Osteocyte (in vitro differentiated cells): ENCODE measurements around the gene THBD. TPM values are rescaled to one million over a fixed set of nuclear protein-coding genes. Genes with fewer than 3 reads are reported as not detected.

Source experiments
- DNase-seq: peaks from one replicate; pipeline ENCODE4 v3.0.0; 2021; ENCODE audit warnings: mixed read lengths; ENCODE audit not compliant: unreplicated experiment; ENCODE audit errors: extremely low spot score
- H3K27ac Mint-ChIP-seq: one replicate; pipeline ENCODE4 v1.8.0; 2021; ENCODE audit warnings: mild to moderate bottlenecking, mixed read lengths; ENCODE audit not compliant: unreplicated experiment
- H3K27me3 Mint-ChIP-seq: one replicate; pipeline ENCODE4 v1.8.0; 2021; ENCODE audit warnings: mixed read lengths; ENCODE audit not compliant: unreplicated experiment
- H3K36me3 Mint-ChIP-seq: one replicate; pipeline ENCODE4 v1.8.0; 2021; ENCODE audit warnings: mixed read lengths; ENCODE audit not compliant: unreplicated experiment
- H3K4me1 Mint-ChIP-seq: one replicate; pipeline ENCODE4 v1.8.0; 2021; ENCODE audit warnings: mixed read lengths; ENCODE audit not compliant: unreplicated experiment
- H3K4me3 Mint-ChIP-seq: one replicate; pipeline ENCODE4 v1.8.0; 2021; ENCODE audit warnings: mild to moderate bottlenecking, moderate library complexity, mixed read lengths; ENCODE audit not compliant: unreplicated experiment
- H3K9me3 Mint-ChIP-seq: one replicate; pipeline ENCODE4 v1.8.0; 2021; ENCODE audit warnings: mixed read lengths; ENCODE audit not compliant: unreplicated experiment
- CTCF ChIP-seq: fragments of 200-600 bp; sonication (generic); IDR thresholded peaks from 2 replicates; pipeline ENCODE4 v1.5.0; 2021; ENCODE audit warnings: antibody characterized with exemption, mild to moderate bottlenecking, moderate library complexity
- total RNA-seq: library from RNA; stranded (reverse); gene quantifications from 2 replicates; pipeline ENCODE4 v1.2.1, GENCODE V29; 2021

Gene THBD
- total RNA-seq, 1 donor from 2014 or later, result 66.3 TPM

DNA sequence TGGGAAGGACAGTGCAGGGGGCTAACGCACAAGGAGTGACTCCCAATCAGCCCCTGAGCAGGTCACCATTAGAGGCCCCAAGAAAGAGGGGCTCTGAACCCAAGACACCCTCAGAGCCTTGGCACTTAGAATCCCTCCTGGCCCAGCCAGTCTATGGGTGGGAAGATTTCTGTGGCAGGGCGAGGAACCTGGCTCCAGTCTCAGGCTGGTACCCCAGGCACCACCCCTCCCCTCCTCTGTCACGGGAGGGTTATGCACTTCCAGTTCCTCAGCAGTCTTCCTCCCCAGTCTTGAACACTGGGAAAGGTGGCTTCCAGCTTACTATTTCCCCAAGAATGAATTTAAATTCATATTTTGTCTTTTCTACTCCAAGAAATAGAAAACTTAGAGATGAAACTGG, 42.0 kb downstream of the THBD start:
- Mint-ChIP-seq H3K27ac (no peak overlapping the region), H3K4me3 (no peak overlapping the region), H3K36me3 (no peaks in the 10 kb centered on the region), H3K9me3 (no peaks in the 10 kb centered on the region), H3K4me1 (peaks cover 13% of the 10 kb centered on the region), H3K27me3 (no peaks in the 10 kb centered on the region)
- no peak for DNase-seq
- TF ChIP-seq CTCF, result no peak

DNA sequence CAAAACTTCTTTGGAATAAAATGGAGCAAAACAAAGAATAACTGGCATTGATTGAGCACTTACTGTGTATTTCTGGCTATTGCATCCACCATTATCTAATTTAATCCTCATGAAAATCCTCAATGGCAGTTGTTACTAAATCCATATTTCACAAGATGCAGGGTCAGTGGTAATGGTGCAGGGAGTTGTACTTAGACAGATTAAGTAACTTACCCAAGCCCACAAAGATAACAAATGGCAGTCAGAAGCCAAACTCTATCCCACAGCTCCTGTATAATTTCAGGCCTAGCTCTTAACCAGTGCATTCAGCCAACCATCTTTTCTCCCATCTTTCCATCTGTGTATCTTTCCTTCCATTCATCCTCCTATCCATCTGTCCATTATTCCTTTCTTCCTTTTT, 43.7 kb downstream of the THBD start:
- Mint-ChIP-seq H3K4me1 (peaks cover 13% of the 10 kb centered on the region), H3K36me3 (peaks cover 1% of the 10 kb centered on the region), H3K4me3 (no peak overlapping the region), H3K27ac (no peak overlapping the region), H3K9me3 (no peaks in the 10 kb centered on the region), H3K27me3 (no peaks in the 10 kb centered on the region)
- no peak for DNase-seq
- TF ChIP-seq CTCF, result no peak

DNA sequence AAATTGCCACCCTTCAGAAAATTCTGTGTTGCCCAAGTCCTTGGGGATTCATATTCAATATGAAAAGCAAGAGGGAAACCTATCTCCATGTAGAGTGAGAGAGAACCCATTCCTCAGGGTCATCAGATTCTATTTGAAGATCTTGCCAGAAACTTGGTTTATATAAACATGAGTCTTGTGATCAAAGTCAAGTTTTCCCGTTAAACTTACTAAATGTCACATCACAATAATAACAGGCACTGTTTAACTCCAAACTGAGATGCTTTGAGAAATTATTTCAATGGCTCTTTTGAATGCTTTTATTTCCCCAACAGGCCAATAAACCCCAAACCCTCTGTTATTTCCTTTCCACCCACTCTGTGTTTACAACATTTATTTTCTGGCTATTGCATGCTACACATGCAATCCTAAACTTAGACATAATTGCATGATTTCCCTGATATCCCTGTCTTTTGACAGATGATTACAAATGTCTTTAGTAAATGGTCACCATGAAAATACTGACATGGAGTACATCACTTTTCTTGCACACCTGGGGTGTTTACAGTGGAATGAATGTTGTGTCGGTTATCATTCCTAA, 45.5 kb downstream of the THBD start:
- Mint-ChIP-seq H3K27ac (no peak overlapping the region), H3K9me3 (no peaks in the 10 kb centered on the region), H3K27me3 (no peaks in the 10 kb centered on the region), H3K4me1 (peaks cover 11% of the 10 kb centered on the region), H3K36me3 (peaks cover 1% of the 10 kb centered on the region), H3K4me3 (no peak overlapping the region)
- no peak for DNase-seq
- no peak for TF ChIP-seq CTCF

DNA sequence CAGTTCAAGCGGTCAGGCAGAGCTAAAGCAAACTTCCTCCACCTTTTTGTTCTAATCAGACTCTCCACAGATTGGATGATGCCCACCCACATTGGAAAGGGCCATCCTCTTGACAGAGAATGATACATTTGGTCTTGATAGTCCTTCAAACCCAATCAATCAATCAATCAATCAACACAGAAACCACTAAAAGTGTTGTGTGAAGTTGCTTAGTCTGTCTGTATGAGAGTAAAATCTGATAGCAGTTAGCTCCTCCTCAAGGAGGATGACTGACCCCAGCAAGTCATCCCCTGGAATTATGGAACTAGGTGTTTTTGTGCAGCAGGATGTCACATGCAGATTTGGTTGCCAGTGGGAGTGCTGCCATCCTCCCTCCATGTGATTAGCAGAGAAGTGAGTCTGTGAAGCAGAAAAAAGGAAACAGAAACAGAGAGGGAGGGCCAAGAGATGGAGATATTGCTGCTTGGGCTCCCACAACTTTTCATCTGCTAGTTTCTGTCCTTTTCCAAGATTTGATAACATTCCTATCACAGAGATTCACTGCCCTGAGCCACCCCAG, 46.3 kb downstream of the THBD start:
- Mint-ChIP-seq H3K4me1 (peaks cover 8% of the 10 kb centered on the region), H3K4me3 (no peak overlapping the region), H3K27me3 (no peaks in the 10 kb centered on the region), H3K36me3 (peaks cover 1% of the 10 kb centered on the region), H3K9me3 (no peaks in the 10 kb centered on the region), H3K27ac (no peak overlapping the region)
- DNase-seq, result no peak
- no peak for TF ChIP-seq CTCF

DNA sequence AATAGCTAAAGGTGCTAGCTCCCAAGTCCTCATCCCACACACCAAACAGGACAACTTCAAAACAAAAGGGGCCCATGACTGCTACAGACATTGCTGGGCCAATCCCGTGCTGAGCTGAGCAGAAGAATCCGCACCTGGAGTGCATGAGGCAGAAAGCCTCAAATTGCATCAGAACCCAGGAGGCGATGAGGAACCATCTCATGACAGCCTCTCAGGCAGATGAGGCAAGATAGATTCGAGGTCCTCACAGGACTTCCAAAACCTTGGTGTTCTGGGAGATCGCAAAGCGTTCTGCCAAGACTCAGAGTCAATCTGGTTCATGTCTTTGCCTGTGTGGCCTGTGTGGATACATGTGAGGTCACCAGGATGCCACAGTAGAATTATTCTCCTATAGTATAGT, 47.2 kb downstream of the THBD start:
- DNase-seq, result no peak
- H3K9me3 Mint-ChIP-seq, result no peaks in the 10 kb centered on the region
- peaks cover 5% of the 10 kb centered on the region for H3K4me1 Mint-ChIP-seq
- H3K4me3 Mint-ChIP-seq, result no peak overlapping the region
- H3K27me3 Mint-ChIP-seq, result no peaks in the 10 kb centered on the region
- no peak for TF ChIP-seq CTCF
- peaks cover 1% of the 10 kb centered on the region for H3K36me3 Mint-ChIP-seq
- H3K27ac Mint-ChIP-seq, result no peak overlapping the region
